GM18868 (cell line): ENCODE results near the gene PPP1R3D.
"Not testable (repeated sequence)": the region's sequence is repeated elsewhere in the genome, so short reads cannot be mapped to it uniquely, and the experiment has no call there.

Experiments
- ATAC-seq: cut with Tn5 transposase; IDR thresholded peaks from one replicate; pipeline ENCODE4 v1.9.1; 2021; ENCODE audit warnings: mild to moderate bottlenecking, moderate library complexity; ENCODE audit not compliant: unreplicated experiment

Gene PPP1R3D

DNA sequence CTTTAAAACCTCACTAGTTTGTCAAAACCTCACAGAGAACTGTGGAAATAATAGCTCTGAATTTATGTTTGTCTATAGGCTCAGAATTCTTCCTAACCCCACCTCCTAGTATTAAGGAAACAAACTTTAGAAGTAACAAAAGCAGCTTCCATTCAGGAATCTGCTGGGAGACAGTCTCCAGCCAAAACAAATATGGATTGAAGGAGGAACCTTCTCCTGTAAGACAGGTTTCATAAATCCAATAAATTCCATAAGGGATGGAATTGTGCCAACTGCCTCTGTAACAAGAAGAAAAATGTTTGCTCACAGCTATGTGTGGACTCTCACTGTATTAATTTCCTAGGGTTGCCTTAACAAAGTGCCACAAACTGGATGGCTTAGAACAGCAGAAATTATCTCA, 14.2 kb downstream of the PPP1R3D start:
- no peak for ATAC-seq

DNA sequence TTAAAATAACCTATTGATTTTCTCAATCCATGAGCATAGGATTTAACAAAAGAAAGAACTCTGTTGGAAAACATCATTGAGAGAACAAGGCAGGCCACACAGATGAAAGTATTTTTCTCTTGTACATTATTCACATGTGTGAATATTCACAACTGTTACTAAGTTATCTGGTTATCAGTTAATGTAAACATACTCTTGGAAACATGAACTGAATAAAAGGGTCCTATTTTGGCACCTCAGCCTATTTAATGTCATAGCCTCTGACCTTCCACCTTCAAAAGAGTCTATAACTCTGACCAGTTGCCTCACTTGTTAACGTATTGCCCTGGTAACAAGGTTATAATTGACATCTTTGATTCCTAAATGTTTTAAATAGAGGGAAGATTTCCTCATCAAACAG, 14.7 kb downstream of the PPP1R3D start:
- no peak for ATAC-seq

GRCh38 chr20:59923514-59923913, 16.6 kb downstream of the PPP1R3D start:
- no peak for ATAC-seq

DNA sequence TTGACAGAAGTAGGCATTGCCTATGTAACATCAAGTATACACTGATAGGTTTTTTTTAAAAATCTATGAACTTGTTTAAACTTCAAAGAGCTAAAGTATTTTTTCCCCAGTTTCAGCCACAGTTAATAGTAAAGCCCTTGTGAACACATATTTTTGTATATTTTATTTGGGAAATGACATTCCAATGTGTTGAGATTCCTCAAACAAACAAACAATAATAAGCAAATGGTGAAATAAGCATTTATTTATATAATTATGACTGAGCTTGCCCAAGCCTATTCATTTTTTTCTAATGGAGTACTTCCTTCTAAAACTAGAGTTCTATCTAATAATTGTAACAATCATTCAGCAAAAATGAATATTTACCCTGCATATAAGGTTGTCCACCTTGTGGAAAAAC, 19.2 kb downstream of the PPP1R3D start:
- no peak for ATAC-seq

DNA sequence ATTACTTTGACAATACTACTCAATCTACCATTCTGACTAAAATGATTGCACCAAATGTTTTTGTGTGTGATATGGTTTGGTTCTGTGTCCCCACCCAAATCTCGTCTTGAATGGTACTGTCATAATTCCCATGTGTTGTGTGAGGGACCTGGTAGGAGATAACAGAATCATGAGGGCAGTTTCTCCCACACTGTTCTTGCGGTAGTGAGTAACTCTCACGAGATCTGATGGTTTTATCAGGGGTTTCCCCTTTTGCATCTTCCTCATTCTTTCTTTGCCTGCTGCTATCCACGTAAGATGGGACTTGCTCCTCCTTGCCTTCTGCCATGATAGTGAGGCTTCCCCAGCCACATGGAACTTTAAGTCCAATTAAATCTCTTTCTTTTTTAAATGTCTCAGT, 27.5 kb downstream of the PPP1R3D start:
- ATAC-seq: no peak

DNA sequence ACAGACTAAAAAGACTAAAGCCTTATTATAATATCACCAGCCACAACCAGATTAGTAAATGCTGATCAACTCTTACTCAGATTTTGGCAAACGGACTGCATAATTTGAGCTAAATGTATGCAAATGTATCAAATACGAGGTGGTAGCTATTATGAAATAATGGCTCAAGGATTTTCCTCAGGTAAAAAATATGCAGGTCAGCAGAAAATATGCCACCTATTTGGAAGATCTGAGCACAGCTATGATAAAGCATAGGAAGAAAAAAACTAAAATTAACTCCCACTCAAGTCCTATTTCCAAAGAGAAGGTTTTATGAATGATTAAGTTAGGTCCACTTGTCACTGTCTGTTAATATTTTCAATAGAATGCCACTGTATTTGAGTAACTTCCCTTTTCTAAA, 29.1 kb downstream of the PPP1R3D start:
- ATAC-seq: no peak

- ATAC-seq: no peak
These were observed 31.2 kb downstream of the PPP1R3D start for GRCh38 chr20:59908855-59909254.

DNA sequence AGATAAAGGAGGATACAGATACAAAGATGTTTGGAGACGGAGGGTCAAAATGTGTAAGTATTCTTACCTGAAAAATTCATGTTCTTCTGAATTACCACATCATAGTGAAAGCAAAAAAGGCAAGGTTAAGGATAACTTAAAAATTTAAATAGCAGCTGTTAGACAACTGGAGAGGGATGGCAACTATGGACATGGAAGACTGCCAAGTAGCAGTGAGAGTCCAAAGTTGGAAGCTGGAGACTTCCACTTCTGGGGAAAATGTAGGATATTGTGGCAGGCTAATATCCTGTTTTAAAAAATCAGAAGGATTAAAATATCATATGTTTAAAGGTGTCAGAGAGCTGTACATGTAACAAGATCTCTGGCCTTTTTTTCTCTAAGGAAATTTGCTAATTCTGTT, 36.5 kb downstream of the PPP1R3D start:
- no peak for ATAC-seq

GRCh38 chr20:59902470-59902869, 37.6 kb downstream of the PPP1R3D start:
- ATAC-seq: no peak

DNA sequence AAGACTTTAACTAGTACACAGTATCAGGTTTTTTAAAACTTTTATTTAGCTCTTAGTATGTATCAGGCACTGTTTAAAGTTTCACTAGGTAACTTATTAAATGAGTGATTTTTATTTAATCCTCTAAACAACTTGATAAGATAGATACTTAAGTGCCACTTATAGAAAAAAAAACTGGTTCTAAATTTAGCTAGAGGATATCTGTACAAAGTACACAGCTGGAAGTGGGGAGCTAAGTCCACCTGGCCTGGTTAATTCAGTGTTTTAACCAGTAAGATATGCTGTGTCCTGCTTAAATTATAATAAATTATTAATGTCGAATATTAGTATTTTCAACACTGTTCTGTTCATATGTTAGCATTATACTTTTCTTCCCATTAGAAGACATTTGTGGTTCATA, 44.2 kb downstream of the PPP1R3D start:
- ATAC-seq: no peak

- no peak for ATAC-seq
These were observed 48.5 kb downstream of the PPP1R3D start for GRCh38 chr20:59891581-59891980.

- not testable (repeated sequence) for ATAC-seq
These were observed 50.1 kb downstream of the PPP1R3D start for GRCh38 chr20:59890035-59890434.

DNA sequence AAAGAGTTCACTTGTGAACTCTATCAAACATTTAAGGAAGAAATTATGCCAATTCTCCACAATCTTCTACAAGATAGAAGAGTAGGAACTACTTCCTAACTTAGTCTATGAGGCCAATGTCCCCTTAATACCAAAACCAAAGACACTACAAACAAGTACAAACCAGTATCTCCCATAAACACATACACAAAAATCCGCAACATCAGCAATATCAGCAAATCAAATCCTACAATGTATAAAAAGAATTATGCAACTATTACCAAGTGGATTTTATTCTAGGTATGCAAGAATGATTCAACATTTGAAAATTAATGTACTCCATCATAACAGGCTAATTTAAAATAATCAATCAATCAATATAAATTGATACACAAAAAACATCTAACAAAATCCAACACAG, 52.1 kb downstream of the PPP1R3D start:
- ATAC-seq: no peak
